ENCODE results near the gene AGXT2.

The AGXT2 gene

GRCh38 chr5:35047785-35048404 is at the start of gene AGXT2:
Gene AGXT2, minus strand, starts transcription at chr5:35047949. Its CDS starts 57 bp downstream, at chr5:35047892.
- DNase-seq (ENCODE audit: insufficient read length, low spot score) = no peak
- no peak for FAIRE-seq

GRCh38 chr5:35096932-35097331 is 49.2 kb upstream of the AGXT2 start:
- FAIRE-seq = no peak

GRCh38 chr5:35096216-35096615 is 48.5 kb upstream of the AGXT2 start:
- DNase-seq (ENCODE audit: insufficient read length, low spot score) (no peak), FAIRE-seq (no peak)

More at GRCh38 chr5:35096932-35097331, 49.2 kb upstream of the AGXT2 start:
- no peak for DNase-seq (ENCODE audit: insufficient read length, low spot score)

- DNase-seq (ENCODE audit: insufficient read length, low spot score) = no peak
- FAIRE-seq = no peak
Observed at GRCh38 chr5:35095366-35095765, 47.6 kb upstream of the AGXT2 start.

- FAIRE-seq (no peak), DNase-seq (ENCODE audit: insufficient read length, low spot score) (no peak)
Observed at GRCh38 chr5:35094948-35095347, 47.2 kb upstream of the AGXT2 start.

- no peak for DNase-seq (ENCODE audit: insufficient read length, low spot score)
- no peak for FAIRE-seq
Observed at GRCh38 chr5:35092703-35093102, 45.0 kb upstream of the AGXT2 start.

GRCh38 chr5:35091704-35092103 is 44.0 kb upstream of the AGXT2 start:
- FAIRE-seq (no peak), DNase-seq (ENCODE audit: insufficient read length, low spot score) (no peak)

GRCh38 chr5:35089334-35090314 is 41.9 kb upstream of the AGXT2 start:
- DNase-seq (ENCODE audit: insufficient read length, low spot score) = peak; percentile 39
- FAIRE-seq = peak; percentile 88

- DNase-seq (ENCODE audit: insufficient read length, low spot score) (no peak), FAIRE-seq (no peak)
Observed at GRCh38 chr5:35087991-35088390, 40.2 kb upstream of the AGXT2 start.

GRCh38 chr5:35083150-35083549 is 35.4 kb upstream of the AGXT2 start:
- no peak for FAIRE-seq
- DNase-seq (ENCODE audit: insufficient read length, low spot score) = no peak

GRCh38 chr5:35082530-35082929 is 34.8 kb upstream of the AGXT2 start:
- FAIRE-seq (no peak), DNase-seq (ENCODE audit: insufficient read length, low spot score) (no peak)

GRCh38 chr5:35081134-35081533 is 33.4 kb upstream of the AGXT2 start:
- FAIRE-seq = no peak
- no peak for DNase-seq (ENCODE audit: insufficient read length, low spot score)

GRCh38 chr5:35073160-35073559 is 25.4 kb upstream of the AGXT2 start:
- no peak for DNase-seq (ENCODE audit: insufficient read length, low spot score)
- FAIRE-seq = no peak

GRCh38 chr5:35069188-35069587 is 21.4 kb upstream of the AGXT2 start:
- no peak for DNase-seq (ENCODE audit: insufficient read length, low spot score)
- no peak for FAIRE-seq

- no peak for FAIRE-seq
- DNase-seq (ENCODE audit: insufficient read length, low spot score) = no peak
Observed at GRCh38 chr5:35067985-35068384, 20.2 kb upstream of the AGXT2 start.

GRCh38 chr5:35066260-35066795 is 18.6 kb upstream of the AGXT2 start:
- FAIRE-seq (peak; percentile 64), DNase-seq (ENCODE audit: insufficient read length, low spot score) (peak; percentile 7)

- FAIRE-seq (no peak), DNase-seq (ENCODE audit: insufficient read length, low spot score) (no peak)
Observed at GRCh38 chr5:35063414-35063813, 15.7 kb upstream of the AGXT2 start.

GRCh38 chr5:35061211-35061770 is 13.5 kb upstream of the AGXT2 start:
- FAIRE-seq (no peak), DNase-seq (ENCODE audit: insufficient read length, low spot score) (no peak)

- DNase-seq (ENCODE audit: insufficient read length, low spot score) (no peak), FAIRE-seq (no peak)
Observed at GRCh38 chr5:35060236-35060635, 12.5 kb upstream of the AGXT2 start.

GRCh38 chr5:35059251-35059650 is 11.5 kb upstream of the AGXT2 start:
- no peak for FAIRE-seq
- DNase-seq (ENCODE audit: insufficient read length, low spot score) = no peak

- DNase-seq (ENCODE audit: insufficient read length, low spot score) = peak; percentile 20
- FAIRE-seq = peak; percentile 86
Observed at GRCh38 chr5:35058374-35058788, 10.6 kb upstream of the AGXT2 start.

All from GM19239 (cell line).